HG03521 (cell line): Measurements from ENCODE around the gene ZNF32.
A peak's percentile ranks its signal among the peaks of the same experiment; 100 is the strongest.
"Not testable (repeated sequence)": the region's sequence is repeated elsewhere in the genome, so short reads cannot be mapped to it uniquely, and the experiment has no call there.

Experiments used
- ATAC-seq: cut with Tn5 transposase; IDR thresholded peaks from one replicate; pipeline ENCODE4 v1.9.1; 2021; ENCODE audit warnings: mild to moderate bottlenecking, moderate library complexity; ENCODE audit not compliant: unreplicated experiment

Gene ZNF32

GRCh38 chr10:43640603-43641002, 8.1 kb downstream of the ZNF32 start:
- no peak for ATAC-seq

- not testable (repeated sequence) for ATAC-seq
Observed at GRCh38 chr10:43635816-43636215, 12.9 kb downstream of the ZNF32 start.

GRCh38 chr10:43628956-43629355, 19.7 kb downstream of the ZNF32 start:
- ATAC-seq: no peak

- ATAC-seq: no peak
Observed at GRCh38 chr10:43627942-43628341, 20.7 kb downstream of the ZNF32 start.

- ATAC-seq: no peak
Observed at GRCh38 chr10:43623351-43623750, 25.3 kb downstream of the ZNF32 start.

GRCh38 chr10:43622038-43622437, 26.6 kb downstream of the ZNF32 start:
- ATAC-seq: no peak

GRCh38 chr10:43619368-43619767, 29.3 kb downstream of the ZNF32 start:
- no peak for ATAC-seq

GRCh38 chr10:43616697-43617370, 31.8 kb downstream of the ZNF32 start:
- ATAC-seq: no peak

GRCh38 chr10:43610636-43611035, 38.0 kb downstream of the ZNF32 start:
- ATAC-seq: no peak

GRCh38 chr10:43607199-43607573, 41.5 kb downstream of the ZNF32 start:
- ATAC-seq: no peak

- ATAC-seq: peak; percentile 98
Observed at GRCh38 chr10:43606323-43607198, 42.1 kb downstream of the ZNF32 start, which contains the start of gene ZNF485. Gene ZNF485 (plus strand): TSS chr10:43606438. CDS start chr10:43607051, 613 bp downstream.

GRCh38 chr10:43605850-43606322, 42.8 kb downstream of the ZNF32 start:
- ATAC-seq: peak; percentile 4

- ATAC-seq: not testable (repeated sequence)
Observed at GRCh38 chr10:43601576-43601975, 47.1 kb downstream of the ZNF32 start.

- ATAC-seq: no peak
Observed at GRCh38 chr10:43599333-43599732, 49.3 kb downstream of the ZNF32 start.

GRCh38 chr10:43598446-43598845, 50.2 kb downstream of the ZNF32 start:
- no peak for ATAC-seq

GRCh38 chr10:43596546-43596945, 52.1 kb downstream of the ZNF32 start:
- ATAC-seq: no peak

- ATAC-seq: peak; percentile 43
Observed at GRCh38 chr10:43595739-43596298, 52.9 kb downstream of the ZNF32 start.

GRCh38 chr10:43594944-43595589, 53.6 kb downstream of the ZNF32 start:
- ATAC-seq: peak; percentile 93
